NCI-H345 treated with DMSO at 0.1 percent for 48 hours (cell line): ENCODE results near the gene SH3PXD2A.
"Not testable (repeated sequence)": the region's sequence is repeated elsewhere in the genome, so short reads cannot be mapped to it uniquely, and the experiment has no call there.

ENCODE experiments used
- DNase-seq: peaks from one replicate; lab custom pipeline; 2025; ENCODE audit not compliant: unreplicated experiment; lab: John Stamatoyannopoulos, UW

The SH3PXD2A gene

DNA sequence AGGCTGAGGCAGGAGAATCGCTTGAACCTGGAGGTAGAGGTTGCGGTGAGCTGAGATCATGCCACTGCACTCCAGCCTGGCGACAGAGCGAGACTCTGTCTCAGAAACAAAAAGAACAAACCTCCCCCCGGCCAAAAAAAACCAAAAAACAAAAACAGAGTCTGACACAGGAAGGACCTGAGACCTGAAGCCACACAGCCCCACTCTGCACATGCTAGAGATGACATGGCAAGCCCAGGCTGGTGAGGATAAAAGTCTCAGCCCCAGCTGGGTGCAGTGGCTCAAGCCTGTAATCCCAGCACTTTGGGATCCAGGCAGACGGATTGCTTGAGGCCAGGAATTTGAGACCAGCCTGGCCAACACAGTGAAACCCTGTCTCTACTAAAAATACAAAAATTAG lies 222.5 kb downstream of the SH3PXD2A start:
- not testable (repeated sequence) for DNase-seq

DNA sequence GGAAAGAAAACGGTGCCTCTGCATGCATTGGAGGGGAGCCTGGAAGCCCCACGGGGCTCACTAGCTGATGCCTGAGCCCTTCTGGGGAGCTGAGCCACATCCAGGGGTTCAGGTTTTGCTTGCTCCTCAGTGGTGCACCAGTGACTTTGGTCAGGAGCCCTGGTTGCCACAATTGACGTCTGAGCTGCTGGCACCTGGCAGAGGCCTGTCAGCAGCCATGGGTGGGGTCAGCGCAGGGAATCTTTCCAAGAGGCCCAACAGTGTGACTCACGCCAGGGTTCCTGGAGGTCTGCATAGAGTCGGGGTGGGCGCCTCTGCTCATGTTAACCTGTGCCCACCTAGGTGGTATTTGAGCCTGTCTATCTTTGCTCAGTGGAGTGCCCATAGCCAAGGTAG lies 223.1 kb downstream of the SH3PXD2A start:
- no peak for DNase-seq

DNA sequence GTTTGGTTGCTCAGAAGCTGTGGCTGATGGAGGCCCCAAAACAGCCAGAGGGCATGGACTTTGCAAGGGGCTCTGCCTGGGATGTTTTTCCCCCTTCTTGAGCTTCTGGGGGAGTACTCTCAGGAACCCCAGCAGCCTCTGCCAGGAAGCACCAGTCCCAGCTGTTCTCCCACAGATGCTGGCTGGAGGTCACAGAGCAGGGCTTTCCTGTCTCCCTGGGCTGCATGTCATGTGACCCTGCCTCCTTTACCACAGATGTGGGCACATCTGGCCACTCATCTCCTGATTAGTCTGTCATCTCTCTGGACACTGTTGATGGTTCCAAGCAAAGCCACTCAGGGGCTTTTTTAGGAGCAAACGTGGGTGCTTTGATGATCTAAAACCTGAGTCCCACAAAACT lies 225.2 kb downstream of the SH3PXD2A start:
- DNase-seq, result no peak

DNA sequence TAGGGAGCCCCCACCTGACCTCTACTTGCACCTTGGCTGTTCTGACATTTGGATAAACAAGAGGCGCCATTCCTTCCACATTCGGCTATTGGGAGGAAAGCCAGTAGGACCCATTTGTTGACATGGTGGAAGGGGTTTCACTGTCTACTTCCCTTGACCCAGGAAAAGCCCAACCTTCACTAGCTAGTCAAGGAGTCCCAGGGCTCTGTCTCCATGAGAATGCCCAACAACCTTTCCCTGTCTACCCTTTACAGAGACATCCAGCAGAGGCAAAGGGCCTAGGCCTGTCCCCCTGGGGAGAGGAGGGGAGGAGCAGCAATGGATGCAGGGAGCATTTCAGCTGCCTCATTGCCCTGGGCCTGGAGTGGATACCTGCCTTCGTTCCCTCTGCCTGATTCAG lies 225.8 kb downstream of the SH3PXD2A start:
- DNase-seq, result no peak

DNA sequence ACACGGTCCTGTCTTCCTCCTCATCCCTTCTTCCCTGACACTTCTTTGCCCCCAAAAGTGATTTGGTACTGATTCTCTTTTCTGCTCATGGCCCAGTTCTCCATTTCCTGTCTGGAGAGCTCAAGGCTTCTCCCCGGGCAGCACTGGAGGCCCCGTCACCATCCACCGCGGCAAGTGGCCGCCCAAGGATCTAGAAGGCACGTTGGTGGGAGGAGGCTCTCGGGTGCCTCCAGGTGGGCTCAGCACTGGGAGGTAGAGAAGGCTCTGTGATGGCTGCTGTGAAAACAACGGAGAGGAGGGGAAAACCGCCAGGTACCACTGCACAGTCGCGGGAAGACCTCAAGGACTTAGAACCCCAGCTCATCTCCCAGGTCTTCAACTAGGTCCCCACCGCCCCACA lies 227.5 kb downstream of the SH3PXD2A start:
- no peak for DNase-seq

DNA sequence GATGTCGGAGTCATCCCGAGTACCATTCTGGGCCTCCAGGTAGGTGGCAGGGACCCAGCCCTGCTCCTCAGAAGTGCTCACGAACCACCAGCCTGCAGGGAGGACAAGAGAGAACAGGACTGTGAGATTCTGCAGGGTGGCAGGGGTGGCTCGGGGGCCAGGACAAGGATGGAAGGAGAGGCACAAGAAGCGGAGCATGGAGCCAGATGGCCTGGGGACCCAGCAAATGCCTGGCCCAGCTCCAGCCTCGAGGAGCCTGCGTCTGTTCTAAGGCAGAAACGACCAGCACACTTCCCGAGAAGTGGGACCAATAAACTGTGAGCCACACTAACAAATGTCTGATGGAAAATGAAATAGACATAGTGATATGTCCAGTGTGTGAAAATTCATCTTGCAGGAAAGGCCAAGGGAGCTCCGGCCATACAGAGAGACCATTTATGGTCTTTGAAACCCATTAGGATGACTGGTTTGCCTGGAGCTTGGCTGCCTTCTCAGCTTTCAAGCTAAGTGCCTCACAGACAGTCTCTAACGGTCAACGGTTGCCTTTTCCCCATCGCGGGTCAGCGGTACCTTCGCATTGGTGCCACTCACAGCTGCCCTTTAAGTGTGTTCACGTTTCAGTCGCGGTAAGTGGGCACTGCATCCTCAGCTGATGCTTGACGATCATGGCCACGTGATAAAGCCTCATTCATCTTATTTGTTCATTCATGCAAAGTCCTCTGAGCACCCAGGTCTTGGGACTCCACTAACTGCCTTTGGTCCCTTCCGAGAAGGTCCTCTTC lies 228.1 kb downstream of the SH3PXD2A start:
- no peak for DNase-seq

DNA sequence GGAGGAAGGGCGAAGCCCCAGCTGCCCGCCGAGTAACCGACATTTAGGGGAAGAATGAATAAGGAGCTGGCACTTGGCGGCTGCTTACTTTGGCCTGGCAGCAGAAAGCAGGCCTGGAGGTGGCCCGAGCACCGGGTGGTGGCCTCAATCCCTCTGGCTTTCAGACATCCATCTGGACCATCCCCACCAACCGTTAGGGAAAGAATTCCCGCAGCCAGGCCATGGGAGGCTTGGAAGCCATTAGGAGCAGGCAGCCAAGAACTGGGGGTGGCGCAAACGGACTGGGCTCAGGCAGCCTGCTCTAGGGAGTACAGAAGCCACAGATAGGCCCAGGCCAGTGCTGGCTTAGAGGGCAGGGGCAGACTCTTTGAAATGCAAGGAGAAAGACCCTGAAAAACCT lies 229.2 kb downstream of the SH3PXD2A start:
- DNase-seq, result no peak

DNA sequence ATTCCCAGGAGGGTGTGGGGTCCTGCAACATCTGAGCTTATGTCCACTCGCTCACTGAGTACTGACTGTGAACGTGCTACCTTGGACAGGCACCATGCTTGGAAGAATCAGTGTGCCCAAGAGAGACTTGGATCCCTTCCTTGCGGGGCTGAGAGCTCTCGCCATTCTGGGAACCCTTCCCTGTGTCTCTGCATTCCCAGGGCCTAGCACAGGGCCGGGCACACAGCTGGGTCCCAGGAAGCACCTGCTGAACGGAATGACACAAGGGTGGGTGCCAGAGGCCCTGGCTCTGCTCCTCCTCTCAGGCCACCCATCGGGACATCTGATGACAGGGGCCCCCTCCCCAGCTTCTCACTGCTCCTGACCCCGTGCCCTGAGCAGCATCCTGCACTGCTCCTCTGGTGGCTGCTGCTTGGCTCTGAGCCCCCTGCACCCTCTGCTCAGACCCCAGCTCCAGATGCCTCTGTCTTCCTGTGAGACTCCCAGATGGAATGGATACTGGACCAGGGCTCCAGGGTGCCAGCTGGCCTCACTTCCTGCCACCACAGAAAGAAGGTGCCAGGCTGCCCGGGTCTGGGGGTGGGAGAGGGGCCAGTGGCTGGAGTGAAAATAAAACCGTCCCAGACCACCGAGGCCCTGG lies 232.3 kb downstream of the SH3PXD2A start:
- DNase-seq, result no peak

DNA sequence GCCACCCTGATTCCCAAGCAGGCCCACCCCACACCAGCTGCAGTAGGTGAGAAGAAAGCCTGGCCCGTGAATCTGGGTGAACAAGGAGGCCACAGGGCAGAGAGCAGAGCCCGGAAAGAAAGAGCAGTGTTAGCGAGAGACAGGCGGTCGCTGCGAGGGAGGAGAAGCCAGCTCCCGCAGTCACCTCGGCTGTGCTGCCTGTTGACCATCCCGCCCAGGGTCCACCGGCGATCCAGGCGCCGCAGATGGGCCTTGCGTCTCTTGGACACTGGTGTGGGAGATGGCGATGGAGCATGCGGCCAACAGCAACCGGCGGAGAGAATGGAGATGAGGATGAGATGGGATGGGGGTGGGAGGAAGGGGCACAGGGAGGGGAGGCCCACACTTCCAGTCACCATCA lies 233.1 kb downstream of the SH3PXD2A start:
- no peak for DNase-seq

DNA sequence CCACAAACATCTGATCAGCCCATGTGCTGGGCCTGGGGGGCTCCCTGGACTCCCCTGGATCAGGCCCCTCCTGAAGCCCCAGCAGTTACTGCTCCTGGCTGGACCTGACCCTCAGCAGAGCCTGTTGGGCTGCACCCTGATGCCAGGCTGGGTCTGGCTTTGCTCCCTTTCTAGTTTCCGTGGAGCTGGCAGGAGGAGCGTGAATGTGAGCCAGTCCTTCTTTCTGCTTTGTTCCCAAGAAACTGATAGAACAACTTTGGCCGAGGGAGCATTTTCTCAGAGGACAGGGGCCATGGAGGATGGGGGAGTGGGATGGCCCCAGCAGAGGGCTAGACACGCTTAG lies 233.6 kb downstream of the SH3PXD2A start:
- DNase-seq, result no peak

DNA sequence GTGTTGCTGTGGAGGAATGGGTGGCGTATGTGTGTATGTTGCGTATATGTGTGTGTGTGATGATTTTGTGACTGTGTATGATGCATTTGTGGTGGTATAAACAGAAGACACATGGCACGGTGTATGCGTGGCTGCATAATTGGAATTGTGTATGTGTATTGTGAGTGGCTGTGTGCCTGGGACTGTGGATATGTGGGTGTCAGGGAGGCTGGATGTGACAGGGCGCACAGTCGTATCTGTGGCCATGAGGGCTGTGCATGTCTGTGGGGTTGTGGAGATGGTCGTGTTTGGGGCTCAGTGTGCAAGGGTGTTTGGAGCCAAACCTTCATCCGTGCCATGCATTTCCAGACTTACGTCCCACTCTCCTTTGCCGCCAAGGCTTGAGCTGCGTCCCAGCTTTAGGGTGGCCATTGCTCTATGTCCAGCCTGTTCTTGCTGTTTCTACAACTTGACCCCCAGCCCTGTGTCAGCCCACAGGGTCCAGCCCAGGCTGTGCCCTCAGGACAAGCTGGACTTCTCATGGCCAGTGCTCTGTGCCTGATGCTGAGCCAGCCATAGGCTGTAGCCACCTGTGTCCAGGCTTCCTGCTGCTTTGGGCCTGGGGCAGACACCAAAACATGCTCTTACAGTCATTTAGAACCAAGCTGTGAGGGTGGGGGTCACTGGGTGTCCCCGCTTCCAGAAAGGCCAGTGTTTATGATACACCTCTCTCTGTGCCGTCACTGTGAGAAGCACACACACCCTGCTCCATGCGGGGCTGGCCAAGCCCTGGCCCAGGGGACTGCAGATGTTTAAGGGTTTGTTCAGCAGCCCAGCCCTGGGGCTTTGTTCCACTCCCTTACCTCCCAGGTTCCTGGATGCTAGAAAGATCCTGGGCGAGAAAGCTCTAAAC lies 234.2 kb downstream of the SH3PXD2A start:
- no peak for DNase-seq

DNA sequence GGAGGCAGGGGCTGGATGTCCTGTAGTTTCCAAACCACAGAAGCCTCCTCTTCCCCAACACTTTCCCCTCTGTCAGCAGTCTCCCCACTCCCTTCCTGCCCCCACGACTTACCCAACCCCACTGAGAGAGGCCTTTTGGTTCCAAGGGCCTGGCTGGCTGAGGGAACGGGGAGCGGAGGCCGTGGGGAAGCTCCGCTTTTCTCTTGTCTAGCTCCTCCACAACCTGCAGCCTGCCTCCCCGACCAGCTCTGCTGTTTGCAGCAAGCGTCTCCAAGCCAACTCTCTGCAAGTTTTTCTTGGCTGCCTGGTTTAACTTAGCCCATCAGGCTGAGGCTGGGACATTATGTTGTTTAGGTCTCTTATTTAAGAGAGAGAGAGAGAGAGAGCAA lies 235.0 kb downstream of the SH3PXD2A start:
- no peak for DNase-seq

DNA sequence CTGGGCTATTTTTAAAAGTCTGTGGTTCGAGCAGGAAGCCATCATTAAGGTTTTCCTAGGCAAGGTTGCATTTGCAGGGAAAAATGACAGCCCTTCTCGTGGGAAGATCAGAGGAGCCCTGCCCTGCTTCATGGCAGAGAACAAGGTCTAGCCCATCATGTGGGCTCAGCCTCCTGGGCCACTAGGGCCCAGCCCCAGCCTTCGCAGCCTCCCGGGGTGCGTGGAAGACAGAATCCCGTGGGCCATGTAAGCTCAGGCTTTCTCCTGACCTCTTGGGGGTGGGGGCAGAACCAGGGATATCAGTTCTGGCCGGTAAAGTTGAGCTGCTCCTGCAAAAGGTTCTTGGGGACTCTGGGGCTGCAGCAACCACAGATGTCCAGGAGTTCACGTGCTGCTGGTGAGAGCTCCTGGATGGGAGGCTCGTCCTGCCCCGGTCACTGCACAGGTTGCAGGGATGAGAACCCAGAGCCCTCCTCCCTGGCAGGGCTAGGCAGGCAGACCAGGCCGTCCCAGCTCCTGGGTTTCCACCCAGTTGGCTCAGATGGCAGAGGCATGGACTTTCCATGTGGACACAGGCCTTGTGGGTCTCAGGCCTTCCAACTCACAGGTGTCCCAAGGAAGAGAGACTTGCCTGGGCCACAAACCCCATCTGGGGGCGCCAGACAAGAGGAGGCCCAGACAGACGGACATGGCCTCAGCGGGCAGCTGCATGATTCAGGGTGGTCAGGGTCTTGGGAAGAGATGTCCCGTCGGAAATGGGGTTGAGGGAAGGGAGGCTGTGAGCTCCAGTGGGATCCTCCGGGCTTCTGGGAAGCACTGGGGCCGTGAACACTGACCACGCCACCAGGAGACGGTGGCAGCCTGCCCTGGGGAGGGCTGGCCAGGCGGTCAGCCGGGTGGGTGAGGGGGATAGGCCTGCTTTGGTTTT lies 235.7 kb downstream of the SH3PXD2A start:
- no peak for DNase-seq

DNA sequence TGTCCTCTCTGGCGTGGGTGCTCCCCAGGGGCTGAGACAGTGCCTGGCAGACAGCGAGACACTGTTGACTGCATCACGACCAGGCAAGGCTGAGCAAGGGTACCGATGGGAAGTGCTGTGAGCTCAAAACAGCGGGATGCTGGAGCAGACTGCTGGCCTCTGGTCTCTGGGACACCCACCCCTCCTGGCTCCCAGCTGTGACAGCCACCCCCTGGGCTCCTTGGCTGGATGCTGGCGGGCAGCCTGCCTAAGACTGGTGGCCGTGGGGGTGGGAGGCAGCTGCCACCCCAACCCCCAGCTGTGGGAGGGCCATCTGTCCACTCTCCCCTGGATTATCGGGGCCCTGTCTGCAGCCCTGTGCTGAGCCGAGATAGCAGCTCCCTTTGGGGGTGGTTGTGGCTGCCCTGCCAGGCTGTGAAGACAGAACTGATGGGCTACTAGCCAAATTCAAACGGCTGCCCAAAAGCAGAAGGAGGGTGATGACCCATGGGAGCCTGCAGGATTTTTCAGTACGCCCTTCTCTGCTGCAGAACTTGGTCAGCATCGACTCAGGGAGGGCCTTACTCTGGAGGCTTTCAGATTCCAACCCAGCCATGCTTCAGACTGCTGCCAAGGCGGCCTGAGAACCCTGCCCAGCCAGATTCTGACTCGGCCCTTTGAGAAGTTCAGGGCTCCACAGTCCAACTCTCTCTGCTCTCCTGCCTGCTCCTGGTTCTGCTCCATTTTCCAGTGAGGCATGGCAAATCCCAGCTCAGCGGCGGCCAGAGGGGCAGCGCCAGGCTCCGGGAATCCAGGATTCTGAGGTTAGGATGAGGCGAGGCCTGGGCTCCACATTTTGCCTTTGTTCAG lies 236.6 kb downstream of the SH3PXD2A start:
- DNase-seq, result no peak

DNA sequence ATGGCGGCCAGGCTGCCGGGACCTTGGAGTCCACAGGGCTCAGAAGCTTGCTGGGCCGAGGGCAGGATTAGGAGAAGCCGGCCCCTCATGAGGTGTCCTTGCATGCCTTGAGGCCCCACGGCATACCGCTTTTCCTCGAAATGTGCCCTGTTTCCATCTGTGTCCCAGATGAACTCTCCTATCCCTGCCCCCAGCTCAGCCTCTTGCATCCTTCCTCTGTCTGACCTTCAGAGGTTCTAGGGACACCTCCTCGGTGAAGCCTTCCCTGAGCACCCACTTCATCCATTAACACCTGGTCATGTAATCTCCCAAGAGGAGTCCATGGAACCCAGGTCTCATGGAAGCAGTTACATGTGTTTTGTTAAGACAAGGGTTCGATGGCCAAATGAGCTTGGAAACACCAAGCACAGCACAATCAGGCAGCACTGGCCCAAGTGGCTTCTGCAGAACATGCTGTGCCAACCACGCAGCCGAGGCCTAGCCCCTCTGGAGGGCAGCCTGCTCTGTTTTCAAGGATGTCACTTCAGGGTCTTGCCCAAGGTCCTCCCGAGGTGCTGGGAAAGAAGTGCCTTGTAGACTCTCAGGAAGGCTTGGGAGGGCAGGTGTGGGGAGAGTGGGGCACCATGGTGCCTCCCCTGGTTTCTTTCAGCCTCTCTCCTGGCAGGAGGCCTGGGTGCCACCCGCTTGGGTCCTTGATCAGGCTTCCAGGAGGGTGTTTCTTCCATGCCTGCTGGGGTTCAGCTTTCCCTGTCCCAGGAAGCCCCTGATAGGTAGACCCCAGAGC lies 237.6 kb downstream of the SH3PXD2A start:
- no peak for DNase-seq

DNA sequence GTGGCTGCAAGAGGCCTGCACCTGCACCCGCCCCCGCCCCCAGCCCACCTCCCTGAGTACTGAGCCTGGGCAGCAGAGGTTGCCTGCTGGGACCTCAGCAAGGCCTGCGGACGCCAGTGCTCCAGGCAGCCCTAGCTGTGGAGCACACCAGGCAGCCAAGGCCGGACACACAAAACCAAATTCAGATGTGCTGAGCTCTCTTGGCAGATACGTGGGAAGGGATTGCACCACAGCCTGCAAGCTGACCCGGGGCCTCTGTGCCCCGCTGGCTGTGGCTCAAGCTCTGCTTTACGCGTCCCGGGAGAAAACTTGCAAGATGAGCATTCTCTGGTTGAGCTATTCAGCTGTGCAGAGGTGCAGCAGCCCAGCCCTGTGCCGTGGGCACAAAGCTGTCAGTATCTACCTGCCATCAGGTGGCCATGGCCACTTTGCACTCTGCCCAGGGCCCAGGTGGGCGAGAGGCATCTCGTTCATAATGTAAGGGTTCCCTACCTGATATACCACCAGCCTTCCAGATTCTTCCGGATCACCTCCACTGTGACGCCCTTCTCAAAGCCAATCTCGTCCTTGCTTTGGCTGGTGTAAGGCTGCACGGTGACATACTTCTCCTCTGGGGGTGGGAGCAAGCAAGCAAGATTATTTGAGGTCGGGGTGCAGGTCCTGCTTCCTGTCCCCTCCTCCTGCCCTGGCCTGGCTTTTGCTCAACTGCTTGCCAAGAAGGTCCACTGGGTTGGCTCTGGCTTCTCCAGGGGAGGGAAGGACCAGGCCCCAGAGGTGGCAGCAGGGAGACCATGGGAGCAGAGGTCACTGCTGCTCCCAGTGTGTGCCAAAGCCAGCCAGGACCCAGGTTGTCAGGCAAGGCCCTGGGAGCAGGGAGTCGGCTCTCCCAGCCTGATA lies 238.4 kb downstream of the SH3PXD2A start:
- DNase-seq, result no peak

DNA sequence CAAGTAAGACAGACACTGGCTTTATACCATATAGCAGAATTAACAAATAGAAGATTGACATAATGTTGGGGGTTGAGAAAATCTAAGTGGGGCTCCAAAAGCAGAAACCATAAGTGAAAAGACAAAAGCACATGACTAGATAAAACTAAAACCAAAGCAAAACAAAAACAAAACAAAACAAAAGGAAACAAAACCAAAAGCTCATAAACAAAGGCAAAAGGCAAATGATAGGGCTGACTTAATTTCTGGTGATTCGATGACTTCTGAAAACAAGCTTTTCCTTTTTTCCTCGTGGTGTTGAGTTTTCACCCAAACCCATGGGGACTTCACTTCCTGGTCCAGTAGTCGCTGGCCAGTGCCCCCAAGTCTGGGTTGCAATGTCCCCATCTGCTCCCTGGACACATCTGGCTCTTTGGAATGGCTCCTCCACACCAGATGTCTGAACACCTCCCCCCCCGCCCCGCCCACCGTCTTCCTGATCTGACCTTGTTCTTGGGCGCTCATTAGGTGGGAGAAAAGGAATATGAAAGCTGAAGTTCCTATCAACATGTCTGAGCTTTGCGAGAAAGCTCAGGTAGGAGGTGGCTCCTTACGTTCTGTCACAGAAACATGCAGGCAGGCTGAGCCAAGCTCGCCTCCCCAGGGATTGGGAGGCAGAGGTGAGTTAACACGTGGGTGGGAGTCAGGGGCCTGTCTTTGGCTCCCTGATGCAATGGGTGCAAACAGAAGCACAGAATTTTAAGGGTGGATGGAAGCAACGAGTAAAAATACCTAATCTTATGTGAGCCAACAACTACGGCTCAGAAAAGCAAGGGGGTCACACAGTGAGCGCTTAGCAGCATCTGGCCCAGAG lies 240.8 kb downstream of the SH3PXD2A start:
- no peak for DNase-seq
